Measurements from ENCODE around the gene RIPOR1.
A peak's percentile ranks its signal among the peaks of the same experiment; 100 is the strongest.

The RIPOR1 gene

DNA sequence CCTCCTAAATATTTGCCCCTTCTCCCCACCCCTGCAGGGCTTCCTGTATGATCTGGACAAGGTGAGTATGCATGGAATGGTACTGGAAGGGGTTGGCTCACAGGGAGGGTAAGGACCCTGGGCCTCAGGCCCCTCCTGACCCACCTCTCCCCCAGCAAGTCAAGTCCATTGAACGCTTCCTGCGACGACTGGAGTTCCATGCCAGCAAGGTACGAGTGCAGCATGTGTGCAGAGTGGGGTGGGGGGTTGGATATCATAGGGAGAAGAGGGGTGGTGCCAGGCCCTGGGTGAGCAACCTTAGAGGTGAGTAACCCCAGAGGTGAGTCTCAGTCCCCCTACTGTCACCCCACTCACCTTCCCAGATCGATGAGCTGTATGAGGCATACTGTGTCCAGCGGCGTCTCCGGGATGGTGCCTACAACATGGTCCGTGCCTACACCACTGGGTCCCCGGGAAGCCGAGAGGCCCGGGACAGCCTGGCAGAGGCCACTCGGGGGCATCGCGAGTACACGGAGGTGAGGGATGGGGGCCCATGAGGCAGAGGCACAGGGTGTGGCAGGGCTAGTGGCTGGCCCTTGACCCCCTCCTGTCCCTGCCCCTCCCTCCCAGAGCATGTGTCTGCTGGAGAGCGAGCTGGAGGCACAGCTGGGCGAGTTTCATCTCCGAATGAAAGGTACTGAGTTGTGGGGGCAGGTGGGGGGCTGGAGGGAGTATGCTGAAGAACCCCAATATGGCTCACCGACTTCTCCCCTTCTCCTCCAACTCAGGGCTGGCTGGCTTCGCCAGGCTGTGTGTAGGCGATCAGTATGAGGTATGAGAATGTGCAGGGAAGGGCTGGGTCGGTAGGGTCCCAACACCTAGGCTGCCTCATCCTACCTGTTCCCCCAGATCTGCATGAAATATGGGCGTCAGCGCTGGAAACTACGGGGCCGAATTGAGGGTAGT, 11.3 kb downstream of the RIPOR1 start:
- DNase-seq: no peak

GRCh38 chr16:67540756-67541155, 12.1 kb downstream of the RIPOR1 start:
- no peak for DNase-seq

DNA sequence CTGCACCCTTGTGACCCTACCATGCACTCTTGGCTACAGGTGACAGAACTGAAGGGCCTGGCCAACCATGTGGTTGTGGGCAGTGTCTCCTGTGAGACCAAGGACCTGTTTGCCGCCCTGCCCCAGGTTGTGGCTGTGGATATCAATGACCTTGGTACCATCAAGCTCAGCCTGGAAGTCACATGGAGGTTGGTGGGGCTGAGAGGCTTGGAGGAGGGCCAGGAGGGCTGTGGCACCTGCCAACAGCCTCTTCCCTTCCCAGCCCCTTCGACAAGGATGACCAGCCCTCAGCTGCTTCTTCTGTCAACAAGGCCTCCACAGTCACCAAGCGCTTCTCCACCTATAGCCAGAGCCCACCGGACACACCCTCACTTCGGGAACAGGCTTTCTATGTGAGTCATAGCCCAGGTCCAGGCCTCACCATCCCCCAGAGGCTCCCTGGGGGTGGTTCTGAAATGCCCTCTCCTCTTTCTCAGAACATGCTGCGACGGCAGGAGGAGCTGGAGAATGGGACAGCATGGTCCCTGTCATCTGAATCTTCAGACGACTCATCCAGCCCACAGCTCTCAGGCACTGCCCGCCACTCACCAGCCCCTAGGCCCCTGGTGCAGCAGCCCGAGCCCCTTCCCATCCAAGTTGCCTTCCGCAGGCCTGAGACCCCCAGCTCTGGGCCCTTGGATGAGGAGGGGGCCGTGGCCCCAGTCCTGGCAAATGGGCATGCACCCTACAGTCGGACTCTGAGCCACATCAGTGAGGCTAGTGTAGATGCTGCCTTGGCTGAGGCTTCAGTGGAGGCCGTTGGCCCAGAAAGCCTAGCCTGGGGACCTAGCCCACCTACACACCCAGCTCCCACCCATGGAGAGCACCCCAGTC, 13.0 kb downstream of the RIPOR1 start:
- DNase-seq: no peak

DNA sequence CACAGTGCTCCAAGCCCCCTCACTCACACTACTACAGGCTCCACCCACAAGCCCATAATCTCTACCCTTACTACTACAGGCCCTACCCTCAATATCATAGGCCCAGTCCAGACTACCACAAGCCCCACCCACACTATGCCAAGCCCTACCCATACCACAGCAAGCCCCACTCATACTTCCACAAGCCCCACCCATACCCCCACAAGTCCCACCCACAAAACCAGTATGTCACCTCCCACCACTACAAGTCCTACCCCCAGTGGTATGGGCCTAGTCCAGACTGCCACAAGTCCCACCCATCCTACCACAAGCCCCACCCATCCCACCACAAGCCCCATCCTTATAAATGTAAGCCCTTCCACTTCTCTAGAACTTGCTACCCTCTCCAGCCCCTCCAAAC, 13.8 kb downstream of the RIPOR1 start:
- DNase-seq: peak in 3 of 4 experiments; percentile 26 to 50 (median 43)

DNA sequence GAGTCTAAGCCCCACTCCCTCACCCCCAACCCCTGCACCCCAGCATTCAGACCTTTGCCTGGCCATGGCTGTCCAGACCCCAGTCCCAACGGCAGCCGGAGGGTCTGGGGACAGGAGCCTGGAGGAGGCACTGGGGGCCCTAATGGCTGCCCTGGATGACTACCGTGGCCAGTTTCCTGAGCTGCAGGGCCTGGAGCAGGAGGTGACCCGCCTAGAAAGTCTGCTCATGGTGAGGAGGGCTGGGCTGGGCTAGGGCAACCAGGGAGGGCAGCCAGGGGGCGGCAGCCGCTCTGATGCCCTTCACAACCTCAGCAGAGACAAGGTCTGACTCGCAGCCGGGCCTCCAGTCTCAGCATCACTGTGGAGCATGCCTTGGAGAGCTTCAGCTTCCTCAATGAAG, 14.4 kb downstream of the RIPOR1 start:
- DNase-seq: no peak

DNA sequence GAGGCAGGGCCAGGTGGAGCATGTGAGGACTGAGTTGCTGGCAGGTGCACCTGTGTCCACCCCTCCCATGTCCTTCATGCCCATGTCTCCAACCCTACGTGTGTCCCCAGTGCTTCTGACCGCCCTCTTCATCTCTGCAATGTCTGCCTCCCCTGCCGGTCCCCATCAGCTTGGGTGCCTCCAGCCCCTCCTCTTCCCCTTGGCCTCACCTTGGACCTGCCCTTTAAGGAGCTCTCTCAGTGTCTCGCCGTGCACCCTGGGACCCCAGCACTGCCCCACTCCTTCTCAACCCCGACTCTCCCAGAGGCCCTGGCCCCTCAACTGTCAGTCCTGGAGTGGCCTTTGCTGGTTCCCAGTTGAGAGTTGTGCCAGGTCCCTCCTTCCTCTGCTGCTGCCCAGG, 15.0 kb downstream of the RIPOR1 start:
- DNase-seq: no peak

- no peak for DNase-seq
Observed at GRCh38 chr16:67544329-67544841, 15.8 kb downstream of the RIPOR1 start.

DNA sequence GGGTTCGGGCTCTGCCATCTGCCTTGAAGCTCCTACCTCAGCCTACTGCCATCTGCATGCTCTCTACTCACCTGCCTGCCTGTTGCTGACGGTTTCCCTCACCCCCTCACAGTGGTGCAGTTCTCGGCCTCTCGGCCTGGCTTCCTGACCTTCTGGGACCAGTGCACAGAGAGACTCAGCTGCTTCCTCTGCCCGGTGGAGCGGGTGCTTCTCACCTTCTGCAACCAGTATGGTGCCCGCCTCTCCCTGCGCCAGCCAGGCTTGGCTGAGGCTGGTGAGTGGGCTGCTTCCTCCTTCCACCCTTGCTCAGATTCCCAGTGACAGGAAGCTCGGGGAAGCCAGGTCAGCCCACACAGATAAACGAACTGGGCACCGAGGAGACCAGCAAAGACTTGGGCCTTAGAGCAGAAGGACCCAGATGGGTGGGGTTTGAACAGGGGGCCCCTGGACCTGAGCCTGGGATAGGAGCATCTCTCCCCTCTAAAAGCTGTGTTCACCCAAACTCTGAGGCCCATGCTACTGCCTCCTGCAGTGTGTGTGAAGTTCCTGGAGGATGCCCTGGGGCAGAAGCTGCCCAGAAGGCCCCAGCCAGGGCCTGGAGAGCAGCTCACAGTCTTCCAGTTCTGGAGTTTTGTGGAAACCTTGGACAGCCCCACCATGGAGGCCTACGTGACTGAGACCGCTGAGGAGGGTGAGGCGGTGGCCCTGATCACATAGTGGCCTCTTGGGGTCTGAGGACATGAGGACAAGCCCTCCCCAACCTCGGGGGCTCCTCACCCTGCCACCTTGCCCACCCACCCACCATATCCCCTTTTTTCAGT, 16.4 kb downstream of the RIPOR1 start:
- DNase-seq: no peak

GRCh38 chr16:67545665-67546024, 17.0 kb downstream of the RIPOR1 start:
- DNase-seq: no peak

GRCh38 chr16:67546091-67546501, 17.5 kb downstream of the RIPOR1 start:
- no peak for DNase-seq

- DNase-seq: peak; percentile 54 to 60 (median 54)
Observed at GRCh38 chr16:67546761-67547422, 18.3 kb downstream of the RIPOR1 start.

- peak in 2 of 4 experiments; percentile 43 to 55 for DNase-seq
Observed at GRCh38 chr16:67547423-67548264, 19.0 kb downstream of the RIPOR1 start.

DNA sequence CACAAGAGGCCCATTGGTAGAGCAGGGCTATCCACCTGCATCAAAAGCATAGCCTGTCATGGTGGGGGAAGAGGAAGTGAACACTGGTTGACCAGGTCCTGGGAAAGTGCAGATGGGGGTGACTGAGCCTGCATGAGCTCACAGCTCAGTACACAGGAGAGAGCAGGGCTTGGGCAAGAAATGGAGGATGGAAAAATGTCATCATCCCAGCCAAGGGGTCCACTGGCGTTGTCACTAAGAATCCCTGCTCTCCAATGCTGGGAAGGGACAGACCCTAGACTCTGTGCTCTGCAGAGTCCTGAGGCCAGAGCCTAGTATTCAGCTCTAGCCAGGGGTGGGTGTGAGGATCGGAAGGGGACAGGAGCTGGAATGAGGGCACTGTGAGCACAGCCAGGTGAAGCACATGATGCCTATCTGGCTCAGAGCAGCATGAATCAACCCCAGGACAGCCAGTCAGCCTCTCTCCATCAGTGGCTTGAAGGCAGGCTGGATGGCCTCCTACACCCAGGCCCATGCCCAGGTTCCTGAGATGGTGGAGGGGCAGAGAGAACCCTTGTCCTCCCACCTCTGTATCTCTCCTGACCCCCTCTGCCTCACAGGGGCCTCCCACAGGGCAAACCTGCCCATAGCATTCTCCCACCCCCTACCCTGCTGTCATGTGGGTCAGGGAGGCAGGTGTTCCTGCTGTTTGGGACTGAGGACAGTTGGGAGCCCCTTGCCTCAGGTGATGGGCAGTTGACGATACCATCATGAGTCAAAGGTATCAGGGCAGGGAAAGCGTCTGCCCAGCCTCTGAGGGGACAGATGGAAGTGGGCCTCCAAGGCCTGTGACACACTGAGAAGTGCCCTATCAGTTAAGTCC, 19.9 kb downstream of the RIPOR1 start:
- no peak for DNase-seq

DNA sequence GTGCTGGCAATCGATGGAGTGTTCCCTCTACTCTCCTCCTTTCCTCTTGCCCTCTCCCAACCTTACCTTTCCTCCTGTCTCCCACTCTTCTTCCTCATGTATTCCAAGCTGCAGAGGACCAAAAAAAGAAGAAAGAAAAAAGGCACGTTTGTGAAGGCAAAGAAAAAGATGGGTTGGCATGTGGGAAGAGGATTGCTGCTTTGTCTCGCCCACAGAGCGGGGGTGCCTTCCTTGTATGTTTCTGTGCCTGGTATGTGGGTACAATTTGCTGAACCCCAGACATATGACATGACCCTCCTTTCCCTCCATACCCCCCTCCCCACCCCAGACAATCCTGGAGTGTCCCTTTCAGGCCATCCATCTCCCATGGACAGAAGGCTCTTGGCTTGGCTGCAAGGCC, 20.6 kb downstream of the RIPOR1 start:
- DNase-seq: no peak

- no peak for DNase-seq
Observed at GRCh38 chr16:67549936-67550335, 21.3 kb downstream of the RIPOR1 start.

DNA sequence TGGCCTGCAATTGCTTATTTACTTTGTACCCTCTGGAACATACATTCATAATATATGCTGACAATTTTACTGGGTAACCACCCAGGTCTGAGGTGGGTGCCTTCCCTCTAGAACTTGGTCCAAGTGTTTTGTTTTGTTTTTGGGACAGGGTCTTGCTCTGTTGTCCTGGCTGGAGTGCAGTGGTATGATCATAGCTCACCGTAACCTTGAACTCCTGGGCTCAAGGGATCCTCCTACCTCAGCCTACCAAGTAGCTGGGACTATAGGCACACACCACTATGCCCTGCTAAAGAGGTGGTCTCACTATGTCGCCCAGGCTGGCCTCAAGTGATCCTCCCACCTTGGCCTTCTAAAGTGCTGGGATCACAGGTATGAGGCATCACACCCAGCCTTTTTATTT, 22.5 kb downstream of the RIPOR1 start:
- DNase-seq: no peak

GRCh38 chr16:67551972-67552371, 23.3 kb downstream of the RIPOR1 start:
- no peak for DNase-seq

GRCh38 chr16:67552476-67552875, 23.8 kb downstream of the RIPOR1 start:
- no peak for DNase-seq

- no peak for DNase-seq
Observed at GRCh38 chr16:67555795-67556212, 27.2 kb downstream of the RIPOR1 start.

GRCh38 chr16:67558859-67559258, 30.2 kb downstream of the RIPOR1 start:
- DNase-seq: no peak
